ENCODE measurements around the gene NSDHL. TPM values are rescaled to one million over a fixed set of nuclear protein-coding genes. Genes with fewer than 3 reads are reported as not detected.
"Not testable (repeated sequence)": the region's sequence is repeated elsewhere in the genome, so short reads cannot be mapped to it uniquely, and the experiment has no call there.

NSDHL gene
- total RNA-seq, 1 experiment from 2014 or later: 13.7 TPM

DNA sequence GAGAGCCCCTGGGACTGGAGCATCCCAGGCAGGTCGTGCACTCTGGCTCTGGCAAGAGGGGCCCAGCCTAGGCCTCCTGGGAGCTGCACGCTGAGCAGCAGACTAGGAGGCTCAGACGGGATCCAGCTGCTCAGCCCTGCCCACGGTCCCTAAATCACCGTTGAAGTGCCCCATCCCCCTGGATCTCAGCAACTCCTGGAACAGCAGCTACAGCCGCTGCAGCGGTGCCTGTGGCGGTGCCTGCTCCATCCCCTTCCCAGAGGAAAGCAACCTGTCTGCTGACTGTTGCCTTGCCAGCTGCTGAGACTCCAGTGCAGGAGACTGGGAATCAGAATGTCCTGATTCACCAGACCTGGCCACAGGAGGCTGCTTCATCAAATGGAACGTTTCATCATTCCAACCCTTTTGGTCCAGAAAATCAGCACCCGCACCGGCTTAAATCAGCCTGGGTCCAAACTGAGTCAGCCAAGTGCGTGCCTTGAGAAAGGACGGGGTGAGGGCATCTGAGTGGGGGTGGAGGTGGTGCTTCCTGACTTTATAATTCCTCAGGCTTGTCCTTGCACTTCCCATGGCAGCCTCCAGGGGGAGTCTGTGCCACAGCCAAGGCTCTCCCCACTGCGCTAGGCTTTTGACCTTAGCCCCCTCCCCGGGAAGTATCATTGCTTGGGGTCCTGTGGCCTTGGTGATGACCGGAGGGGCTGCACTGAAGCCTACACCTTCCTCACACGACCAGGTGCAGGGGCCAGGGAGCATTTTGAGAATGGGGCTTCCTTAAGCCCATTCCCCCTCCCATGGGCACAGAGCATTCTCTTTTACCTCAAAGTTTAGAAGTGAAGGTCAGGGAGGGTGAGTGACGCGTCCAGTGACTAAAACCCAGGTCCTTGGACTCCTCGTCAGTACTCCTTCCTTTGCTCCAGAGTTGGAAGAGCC lies 73.6 kb downstream of the NSDHL start:
- H3K4me1 Mint-ChIP-seq (ENCODE audit: insufficient read depth, unreplicated experiment): no peaks in the 10 kb centered on the region
- H3K9me3 Mint-ChIP-seq (ENCODE audit: unreplicated experiment): no peaks in the 10 kb centered on the region
- no peaks in the 10 kb centered on the region for H3K36me3 Mint-ChIP-seq (ENCODE audit: insufficient read depth, unreplicated experiment)
- H3K27ac Mint-ChIP-seq (ENCODE audit: low read depth, unreplicated experiment): no peak overlapping the region
- no peaks in the 10 kb centered on the region for H3K27me3 Mint-ChIP-seq (ENCODE audit: insufficient read depth, unreplicated experiment)
- POLR2A ChIA-PET: no interaction called here
- CTCF ChIA-PET: interaction anchor here (0.8 to 3.2 kb wide), 7 partner anchors 10 to 803 kb away, joined by 3 to 20 read pairs (median 4); no protein-coding TSS in a partner anchor
- no TSS peak for BruUV-seq (replicated peaks)
- intact Hi-C loops (cut with micrococcal nuclease): loop anchor here (1.0 kb wide), 1 partner anchor 22 kb away; no protein-coding TSS in a partner anchor
- no peak overlapping the region for H3K4me3 Mint-ChIP-seq (ENCODE audit: unreplicated experiment)
- peak; percentile 60 for DNase-seq (ENCODE audit: unreplicated experiment)
- TF ChIP-seq CTCF (IDR thresholded peaks at IDR 0.05; ENCODE audit: unreplicated experiment): peak; percentile 68

DNA sequence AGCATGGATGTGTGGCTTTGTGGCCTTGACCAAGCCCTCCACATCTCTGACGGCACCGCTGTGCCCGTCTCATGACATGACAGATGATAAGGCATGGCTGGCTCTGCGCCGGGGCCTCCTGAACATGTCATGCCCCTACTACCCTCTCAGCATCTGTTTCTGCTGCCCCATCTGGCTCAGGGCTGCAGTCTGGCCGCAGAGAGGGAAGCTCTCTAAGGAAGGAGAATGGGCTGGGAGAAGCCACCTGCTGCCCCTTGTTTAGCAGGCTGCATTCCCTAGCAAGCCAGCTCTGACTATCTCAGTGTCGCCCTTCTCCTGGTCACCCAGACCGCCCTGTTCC lies 74.2 kb downstream of the NSDHL start:
- no TSS peak for BruUV-seq (replicated peaks)
- no peak for TF ChIP-seq CTCF (IDR thresholded peaks at IDR 0.05; ENCODE audit: unreplicated experiment)
- intact Hi-C loops (cut with micrococcal nuclease): no loop called here
- no peak for DNase-seq (ENCODE audit: unreplicated experiment)
- Mint-ChIP-seq H3K27ac (ENCODE audit: low read depth, unreplicated experiment) (no peak overlapping the region), H3K27me3 (ENCODE audit: insufficient read depth, unreplicated experiment) (no peaks in the 10 kb centered on the region), H3K36me3 (ENCODE audit: insufficient read depth, unreplicated experiment) (no peaks in the 10 kb centered on the region), H3K9me3 (ENCODE audit: unreplicated experiment) (no peaks in the 10 kb centered on the region), H3K4me1 (ENCODE audit: insufficient read depth, unreplicated experiment) (no peaks in the 10 kb centered on the region), H3K4me3 (ENCODE audit: unreplicated experiment) (no peak overlapping the region)
- CTCF ChIA-PET: interaction anchor here (0.7 to 3.2 kb wide), 8 partner anchors 9 to 858 kb away, joined by 3 to 20 read pairs (median 4); no protein-coding TSS in a partner anchor
- POLR2A ChIA-PET: no interaction called here

DNA sequence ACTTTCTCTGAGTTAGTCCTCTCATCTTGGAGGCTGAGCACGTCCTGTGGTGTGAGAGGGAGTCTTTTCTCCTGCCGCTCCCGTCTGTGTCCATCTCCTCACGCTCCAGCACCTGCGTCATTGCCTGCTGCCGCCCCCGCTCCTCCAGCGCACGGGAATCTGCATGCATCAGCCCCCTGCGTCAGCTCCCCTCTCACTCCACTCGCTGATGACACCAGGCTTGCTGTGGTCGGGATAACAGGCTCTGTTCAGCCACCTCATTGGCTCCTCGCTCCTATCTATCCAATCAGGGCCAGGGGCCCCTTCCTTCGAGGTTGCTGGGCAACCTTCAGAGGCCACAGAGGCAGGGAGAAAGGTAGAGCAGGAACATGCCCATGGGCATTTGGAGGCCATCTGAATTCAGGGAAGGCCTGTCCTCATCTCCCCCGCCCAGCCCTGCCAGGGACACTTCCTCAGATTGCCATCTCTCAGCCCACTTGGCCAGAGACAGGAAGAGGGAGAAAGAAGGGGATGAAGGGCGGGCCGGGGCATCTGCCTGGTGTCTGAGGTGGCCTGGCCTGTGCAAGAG lies 76.3 kb downstream of the NSDHL start:
- intact Hi-C loops (cut with micrococcal nuclease): no loop called here
- no peak for TF ChIP-seq CTCF (IDR thresholded peaks at IDR 0.05; ENCODE audit: unreplicated experiment)
- BruUV-seq (replicated peaks): no TSS peak
- Mint-ChIP-seq H3K27ac (ENCODE audit: low read depth, unreplicated experiment) (no peak overlapping the region), H3K27me3 (ENCODE audit: insufficient read depth, unreplicated experiment) (no peaks in the 10 kb centered on the region), H3K4me1 (ENCODE audit: insufficient read depth, unreplicated experiment) (no peaks in the 10 kb centered on the region), H3K4me3 (ENCODE audit: unreplicated experiment) (no peak overlapping the region), H3K9me3 (ENCODE audit: unreplicated experiment) (no peaks in the 10 kb centered on the region), H3K36me3 (ENCODE audit: insufficient read depth, unreplicated experiment) (no peaks in the 10 kb centered on the region)
- DNase-seq (ENCODE audit: unreplicated experiment): no peak
- ChIA-PET POLR2A (no interaction called here), CTCF (interaction anchor here (0.9 to 1.3 kb wide), 2 partner anchors 28 to 34 kb away, joined by 3 to 4 read pairs; no protein-coding TSS in a partner anchor)

DNA sequence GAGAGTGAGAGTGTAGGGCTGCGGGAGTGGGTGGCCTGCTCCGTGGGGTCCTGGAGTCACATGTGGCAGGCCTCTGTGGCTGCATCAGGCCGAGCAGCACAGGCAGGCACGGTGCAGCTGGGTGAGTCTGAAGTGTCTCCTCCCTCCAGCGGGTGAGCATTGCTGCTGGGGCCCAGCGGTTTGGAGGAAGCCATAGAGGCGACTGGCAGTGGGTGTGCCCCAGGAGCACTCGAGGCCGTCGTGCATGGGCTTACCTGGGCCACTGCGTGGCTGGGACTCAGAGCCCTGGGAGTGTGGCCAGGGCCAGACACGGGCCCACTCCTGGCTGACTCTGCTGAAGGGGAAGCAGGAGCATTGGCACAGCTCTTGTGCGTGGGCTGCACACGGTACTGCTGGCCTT lies 77.6 kb downstream of the NSDHL start:
- no TSS peak for BruUV-seq (replicated peaks)
- POLR2A ChIA-PET: no interaction called here
- Mint-ChIP-seq H3K27me3 (ENCODE audit: insufficient read depth, unreplicated experiment) (no peaks in the 10 kb centered on the region), H3K4me1 (ENCODE audit: insufficient read depth, unreplicated experiment) (no peaks in the 10 kb centered on the region), H3K36me3 (ENCODE audit: insufficient read depth, unreplicated experiment) (no peaks in the 10 kb centered on the region), H3K27ac (ENCODE audit: low read depth, unreplicated experiment) (no peak overlapping the region), H3K9me3 (ENCODE audit: unreplicated experiment) (no peaks in the 10 kb centered on the region), H3K4me3 (ENCODE audit: unreplicated experiment) (no peak overlapping the region)
- TF ChIP-seq CTCF (IDR thresholded peaks at IDR 0.05; ENCODE audit: unreplicated experiment): no peak
- CTCF ChIA-PET: no interaction called here
- intact Hi-C loops (cut with micrococcal nuclease): no loop called here
- DNase-seq (ENCODE audit: unreplicated experiment): no peak

GRCh38 chrX:152910018-152910417 lies 79.2 kb downstream of the NSDHL start:
- DNase-seq (ENCODE audit: unreplicated experiment); H3K36me3 Mint-ChIP-seq (ENCODE audit: insufficient read depth, unreplicated experiment); intact Hi-C loops (cut with micrococcal nuclease); H3K27ac Mint-ChIP-seq (ENCODE audit: low read depth, unreplicated experiment); H3K4me3 Mint-ChIP-seq (ENCODE audit: unreplicated experiment); BruUV-seq (replicated peaks); H3K27me3 Mint-ChIP-seq (ENCODE audit: insufficient read depth, unreplicated experiment); H3K9me3 Mint-ChIP-seq (ENCODE audit: unreplicated experiment); CTCF ChIA-PET; H3K4me1 Mint-ChIP-seq (ENCODE audit: insufficient read depth, unreplicated experiment): not testable (repeated sequence)
- POLR2A ChIA-PET: interaction anchor here (0.6 kb wide), 1 partner anchor 266 kb away, joined by 3 read pairs; no protein-coding TSS in a partner anchor
